HG03039 (cell line): Measurements from ENCODE around the gene CPPED1.

Experiments used
- ATAC-seq: cut with Tn5 transposase; IDR thresholded peaks from one replicate; pipeline ENCODE4 v1.9.1; 2021; ENCODE audit warnings: mild to moderate bottlenecking, moderate library complexity; ENCODE audit not compliant: unreplicated experiment

The CPPED1 gene

DNA sequence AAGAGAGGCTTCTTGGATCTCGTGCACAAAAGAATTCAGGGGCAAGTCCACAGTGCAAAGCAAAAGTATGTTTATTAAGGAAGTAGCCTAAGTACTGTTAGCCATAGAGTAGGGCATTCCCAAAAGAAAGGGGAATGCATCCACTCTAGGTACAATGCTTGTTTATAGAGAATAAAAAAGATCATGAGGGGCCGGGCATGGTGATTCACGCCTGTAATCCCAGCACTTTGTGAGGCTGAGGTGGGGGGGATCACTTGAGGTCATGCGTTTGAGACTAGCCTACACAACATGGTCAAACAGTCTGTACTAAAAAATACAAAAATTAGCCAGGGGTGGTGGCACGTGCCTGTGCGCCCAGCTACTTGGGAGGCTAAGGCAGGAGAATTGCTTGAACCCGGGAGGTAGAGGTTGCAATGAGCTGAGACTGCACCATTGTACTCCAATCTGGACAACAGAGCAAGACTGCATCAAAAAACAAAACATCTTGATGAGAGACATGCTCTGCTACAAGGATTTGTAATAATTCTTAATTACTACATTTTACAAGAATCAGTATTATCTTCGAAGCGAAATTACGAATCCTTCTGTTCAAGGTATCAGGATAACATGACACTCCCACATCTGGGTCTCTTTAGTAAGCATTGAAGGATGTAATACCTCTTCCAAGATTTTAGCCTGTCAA, 191.6 kb downstream of the CPPED1 start:
- ATAC-seq: no peak

GRCh38 chr16:12611006-12611477, 192.6 kb downstream of the CPPED1 start:
- no peak for ATAC-seq

DNA sequence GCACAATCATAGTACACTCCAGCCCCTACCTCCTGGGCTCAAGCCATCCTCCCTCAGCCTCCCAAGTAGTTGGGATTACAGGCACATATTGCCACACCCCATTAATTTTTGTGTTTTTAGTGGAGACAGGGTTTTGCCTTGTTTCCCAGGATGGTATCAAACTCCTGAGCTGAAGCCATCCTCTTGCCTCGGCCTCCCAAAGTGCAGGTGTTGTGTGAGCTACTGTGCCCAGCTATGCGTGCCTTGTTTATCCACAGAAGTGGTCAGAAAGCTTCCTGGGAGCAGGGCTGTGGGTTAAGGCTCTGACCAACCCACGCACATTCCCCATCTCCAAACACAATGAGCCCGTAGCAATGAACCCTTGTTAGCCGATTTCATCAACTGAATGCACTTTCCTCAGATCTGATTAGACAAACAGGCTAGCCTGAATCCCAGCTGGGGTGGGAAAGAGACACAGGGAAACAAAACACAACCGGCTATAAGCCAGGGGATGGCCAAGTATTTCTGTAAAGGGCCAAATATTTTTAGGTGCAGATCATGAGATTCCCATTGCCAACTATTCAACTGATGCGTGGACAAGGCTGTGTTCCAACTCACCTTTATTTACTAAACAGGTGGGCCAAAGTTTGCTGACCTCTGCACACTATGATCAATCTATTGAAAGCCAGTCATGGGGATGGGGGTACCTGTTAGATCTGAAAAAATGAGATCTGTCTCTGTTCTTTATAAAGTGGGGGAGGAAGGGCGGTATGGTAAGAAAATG, 193.6 kb downstream of the CPPED1 start:
- ATAC-seq: no peak
